ENCODE measurements around the gene HIVEP3.

- TF ChIP-seq REST (IDR thresholded peaks at IDR 0.05; ENCODE audit: insufficient read depth in 1 of 2, low read depth in 2 of 2, low read length in 2 of 2) (no peak), POLR2AphosphoS5 (IDR thresholded peaks at IDR 0.05; ENCODE audit: low read depth, low read length) (no peak), SIN3A (IDR thresholded peaks at IDR 0.05; ENCODE audit: borderline replicate concordance, insufficient read depth, low read length) (no peak)
Measured at GRCh38 chr1:41844255-41844654, 74.5 kb downstream of the HIVEP3 start.
